ENCODE data around the gene IL17RD. TPM values are rescaled to one million over a fixed set of nuclear protein-coding genes. Genes with fewer than 3 reads are reported as not detected.

IL17RD gene
- total and polyA plus RNA-seq, 2 of the 4 experiments (the other 2 are of a cell fraction) = 0.72 to 0.92 TPM

DNA sequence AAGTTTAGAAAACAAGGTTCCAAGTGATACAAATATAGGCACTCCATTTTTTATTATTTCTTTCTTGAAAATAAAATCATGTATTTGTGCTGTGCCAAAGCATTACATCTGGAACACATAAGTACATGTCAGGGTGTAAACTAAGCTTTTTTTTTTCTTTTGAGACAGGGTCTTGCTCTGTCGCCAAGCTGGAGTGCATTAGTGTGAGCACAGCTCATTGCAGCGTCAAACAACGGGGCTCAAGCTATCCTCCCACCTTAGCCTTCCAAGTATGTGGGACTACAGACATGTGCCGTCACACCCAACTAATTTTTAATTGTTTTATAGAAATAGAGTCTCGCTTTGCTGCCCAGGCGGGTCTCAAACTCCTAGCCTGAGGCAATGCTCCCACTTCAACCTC is 95.7 kb downstream of the IL17RD start:
- Histone ChIP-seq H3K4ac (ENCODE audit: low read depth, low read length) (no peak overlapping the region), H3K56ac (ENCODE audit: extremely low read depth, insufficient read depth, low read length) (no peak overlapping the region), H4K5ac (ENCODE audit: low read depth, low read length) (no peak overlapping the region), H2BK5ac (ENCODE audit: low read depth, low read length, poor library complexity, severe bottlenecking) (no peak overlapping the region), H2AFZ (replicated peaks; ENCODE audit: low read length, poor library complexity) (no peak overlapping the region), H2AK5ac (ENCODE audit: low read depth, low read length) (no peak overlapping the region), H2BK20ac (ENCODE audit: low read depth, low read length) (no peak overlapping the region), H3K4me2 (ENCODE audit: low read depth, low read length) (no peak overlapping the region), H2AK9ac (replicated peaks; ENCODE audit: low read depth, low read length, poor library complexity) (no peak overlapping the region), H2BK120ac (ENCODE audit: low read depth, low read length) (no peak overlapping the region), H3K18ac (ENCODE audit: low read depth, low read length) (no peak overlapping the region), H3K27me3 (ENCODE audit: control insufficient read depth, insufficient read depth, low read length) (no peaks in the 10 kb centered on the region), H3K79me1 (ENCODE audit: low read depth in 1 of 2, low read length in 2 of 2) (no peaks in the 10 kb centered on the region), H3K4me3 (ENCODE audit: insufficient read depth, low read depth, low read length) (no peak overlapping the region), H3K14ac (replicated peaks; ENCODE audit: low read depth, low read length) (no peak overlapping the region), H3K23ac (ENCODE audit: low read depth, low read length) (no peak overlapping the region), H3K36me3 (ENCODE audit: control insufficient read depth, insufficient read depth, low read length) (no peaks in the 10 kb centered on the region), H3K9ac (ENCODE audit: low read depth, low read length) (no peak overlapping the region), H3K4me1 (ENCODE audit: control insufficient read depth, insufficient read depth, low read length) (peaks cover 2% of the 10 kb centered on the region; the same call in 1 of the 2 replicates), H3K27ac (ENCODE audit: insufficient read depth, low read length) (no peak overlapping the region), H4K20me1 (ENCODE audit: insufficient read depth, low read length) (no peaks in the 10 kb centered on the region), H3K9me1 (ENCODE audit: insufficient read depth, low read length) (no peaks in the 10 kb centered on the region), H2BK15ac (ENCODE audit: low read depth, low read length) (no peak overlapping the region), H3K9me3 (ENCODE audit: control insufficient read depth, insufficient read depth, low read length) (no peaks in the 10 kb centered on the region), H4K91ac (ENCODE audit: insufficient read depth, low read depth, low read length) (no peak overlapping the region), H4K8ac (ENCODE audit: low read depth in 2 of 2, low read length in 2 of 2) (no peak overlapping the region)
- dilution Hi-C loops (cut with HindIII; ENCODE audit: low sequenced_read_pairs, unreplicated experiment) = no loop called here
- no peak for TF ChIP-seq POLR2A (IDR thresholded peaks at IDR 0.05; ENCODE audit: low read depth, low read length)
- TF ChIP-seq CHD1 (IDR thresholded peaks at IDR 0.05; ENCODE audit: low read depth, low read length) = no peak
- TF ChIP-seq, protein P1, sequence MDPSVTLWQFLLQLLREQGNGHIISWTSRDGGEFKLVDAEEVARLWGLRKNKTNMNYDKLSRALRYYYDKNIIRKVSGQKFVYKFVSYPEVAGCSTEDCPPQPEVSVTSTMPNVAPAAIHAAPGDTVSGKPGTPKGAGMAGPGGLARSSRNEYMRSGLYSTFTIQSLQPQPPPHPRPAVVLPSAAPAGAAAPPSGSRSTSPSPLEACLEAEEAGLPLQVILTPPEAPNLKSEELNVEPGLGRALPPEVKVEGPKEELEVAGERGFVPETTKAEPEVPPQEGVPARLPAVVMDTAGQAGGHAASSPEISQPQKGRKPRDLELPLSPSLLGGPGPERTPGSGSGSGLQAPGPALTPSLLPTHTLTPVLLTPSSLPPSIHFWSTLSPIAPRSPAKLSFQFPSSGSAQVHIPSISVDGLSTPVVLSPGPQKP (IDR thresholded peaks at IDR 0.05; ENCODE audit: borderline replicate concordance, low read depth, low read length) = no peak
- no peak for TF ChIP-seq RAD21 (IDR thresholded peaks at IDR 0.05; ENCODE audit: low read length)
- no peak for TF ChIP-seq RFX5 (IDR thresholded peaks at IDR 0.05; ENCODE audit: low read depth, low read length)
- TF ChIP-seq NFE2L2 (IDR thresholded peaks at IDR 0.05; ENCODE audit: low read depth, low read length) = no peak
- TF ChIP-seq BHLHE40 (IDR thresholded peaks at IDR 0.05; ENCODE audit: low read depth, low read length) = no peak
- no peak for TF ChIP-seq CEBPB (IDR thresholded peaks at IDR 0.05; ENCODE audit: low read depth, low read length)
- TF ChIP-seq, protein P2, sequence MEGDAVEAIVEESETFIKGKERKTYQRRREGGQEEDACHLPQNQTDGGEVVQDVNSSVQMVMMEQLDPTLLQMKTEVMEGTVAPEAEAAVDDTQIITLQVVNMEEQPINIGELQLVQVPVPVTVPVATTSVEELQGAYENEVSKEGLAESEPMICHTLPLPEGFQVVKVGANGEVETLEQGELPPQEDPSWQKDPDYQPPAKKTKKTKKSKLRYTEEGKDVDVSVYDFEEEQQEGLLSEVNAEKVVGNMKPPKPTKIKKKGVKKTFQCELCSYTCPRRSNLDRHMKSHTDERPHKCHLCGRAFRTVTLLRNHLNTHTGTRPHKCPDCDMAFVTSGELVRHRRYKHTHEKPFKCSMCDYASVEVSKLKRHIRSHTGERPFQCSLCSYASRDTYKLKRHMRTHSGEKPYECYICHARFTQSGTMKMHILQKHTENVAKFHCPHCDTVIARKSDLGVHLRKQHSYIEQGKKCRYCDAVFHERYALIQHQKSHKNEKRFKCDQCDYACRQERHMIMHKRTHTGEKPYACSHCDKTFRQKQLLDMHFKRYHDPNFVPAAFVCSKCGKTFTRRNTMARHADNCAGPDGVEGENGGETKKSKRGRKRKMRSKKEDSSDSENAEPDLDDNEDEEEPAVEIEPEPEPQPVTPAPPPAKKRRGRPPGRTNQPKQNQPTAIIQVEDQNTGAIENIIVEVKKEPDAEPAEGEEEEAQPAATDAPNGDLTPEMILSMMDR (conservative IDR thresholded peaks at IDR 0.05; ENCODE audit: low read depth, low read length) = no peak
- no peak for TF ChIP-seq MXI1 (IDR thresholded peaks at IDR 0.05; ENCODE audit: borderline replicate concordance, low read depth, low read length)
- no peak for TF ChIP-seq MAFK (IDR thresholded peaks at IDR 0.05; ENCODE audit: low read depth, low read length)
- TF ChIP-seq SMC3 (IDR thresholded peaks at IDR 0.05; ENCODE audit: low read depth, low read length) = no peak
- no peak for TF ChIP-seq RCOR1 (IDR thresholded peaks at IDR 0.05; ENCODE audit: insufficient replicate concordance, low read length)
- TF ChIP-seq MAZ (IDR thresholded peaks at IDR 0.05; ENCODE audit: borderline replicate concordance, low read depth, low read length) = no peak
- no peak for TF ChIP-seq FOS (IDR thresholded peaks at IDR 0.05; ENCODE audit: low read depth, low read length)
- TF ChIP-seq, protein P3, sequence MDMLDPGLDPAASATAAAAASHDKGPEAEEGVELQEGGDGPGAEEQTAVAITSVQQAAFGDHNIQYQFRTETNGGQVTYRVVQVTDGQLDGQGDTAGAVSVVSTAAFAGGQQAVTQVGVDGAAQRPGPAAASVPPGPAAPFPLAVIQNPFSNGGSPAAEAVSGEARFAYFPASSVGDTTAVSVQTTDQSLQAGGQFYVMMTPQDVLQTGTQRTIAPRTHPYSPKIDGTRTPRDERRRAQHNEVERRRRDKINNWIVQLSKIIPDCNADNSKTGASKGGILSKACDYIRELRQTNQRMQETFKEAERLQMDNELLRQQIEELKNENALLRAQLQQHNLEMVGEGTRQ (IDR thresholded peaks at IDR 0.05; ENCODE audit: low read depth, low read length) = no peak
- 60% methylated on average over 1 of the region's 6 CpGs; no CpG with 5 or more reads in 1 of the 2 experiments for WGBS, 2 experiments (ENCODE audit: extremely low coverage in 2 of 2, insufficient read length in 1 of 2)
- ChIA-PET POLR2A (ENCODE audit: unreplicated experiment) (no interaction called here), CTCF (no interaction called here)
- no peak for DNase-seq
- intact Hi-C loops (cut with micrococcal nuclease) = no loop called here
- no TSS peak for BruUV-seq (replicated peaks)
- no peak for ATAC-seq (ENCODE audit: low read depth)
- in situ Hi-C loops (cut with MboI; ENCODE audit: low sequenced_read_pairs) = no loop called here
